Muscle of leg (tissue), 11 donors: Measurements from ENCODE around the gene PAFAH1B2. TPM values are rescaled to one million over a fixed set of nuclear protein-coding genes. Genes with fewer than 3 reads are reported as not detected.
A peak's percentile ranks its signal among the peaks of the same experiment; 100 is the strongest.

Experiments used
- DNase-seq: peaks from one replicate; pipeline ENCODE4 v3.0.0; 2013
- H3K27ac ChIP-seq: one replicate; pipeline ENCODE4 v1.5.1; 2013; ENCODE audit warnings: mild to moderate bottlenecking, low read length, control low read depth
- H3K27me3 ChIP-seq: one replicate; pipeline ENCODE4 v1.6.1; 2013; ENCODE audit warnings: low read length; ENCODE audit not compliant: control insufficient read depth, insufficient read depth
- H3K36me3 ChIP-seq: one replicate; pipeline ENCODE4 v1.6.1; 2013; ENCODE audit warnings: low read length; ENCODE audit not compliant: control insufficient read depth, insufficient read depth
- H3K4me1 ChIP-seq: one replicate; pipeline ENCODE4 v1.6.1; 2013; ENCODE audit warnings: low read length; ENCODE audit not compliant: control insufficient read depth, insufficient read depth
- H3K4me3 ChIP-seq: one replicate; pipeline ENCODE4 v1.5.1; 2013; ENCODE audit warnings: low read length, control low read depth
- H3K9me3 ChIP-seq: replicated peaks from 2 replicates; pipeline ENCODE4 v1.6.1; 2013; ENCODE audit warnings: low read depth, low read length; ENCODE audit not compliant: control insufficient read depth
- WGBS: methylation state at CpG from one replicate; pipeline ENCODE4 v1.1.5; 2013; ENCODE audit warnings: missing lambda C conversion rate; ENCODE audit not compliant: insufficient coverage; 5-methylcytosine and 5-hydroxymethylcytosine counted together
- polyA plus RNA-seq, 8 donors: library from polyadenylated mRNA; unstranded; fragments of 120-200 nt; gene quantifications; one replicate each; pipeline versions ENCODE4 v1.2.1 to v1.2.3, GENCODE V29; 2013; ENCODE audit warnings: inconsistent platforms in 1 of 8, low replicate concordance in 1 of 8; ENCODE audit not compliant: insufficient read length in 8 of 8, insufficient read depth in 1 of 8
- total RNA-seq: library from RNA; stranded (reverse); fragments of 120-200 nt; gene quantifications from one replicate; pipeline ENCODE4 v1.2.4, GENCODE V29; 2013

The PAFAH1B2 gene
- total and polyA plus RNA-seq, 9 donors, result 33.2 to 59.8 (median 49.6) TPM

GRCh38 chr11:117187799-117188481, 43.9 kb downstream of the PAFAH1B2 start:
- Histone ChIP-seq H3K4me1 (no peaks in the 10 kb centered on the region), H3K4me3 (no peak overlapping the region), H3K27me3 (no peaks in the 10 kb centered on the region), H3K27ac (no peak overlapping the region), H3K9me3 (no peaks in the 10 kb centered on the region), H3K36me3 (peaks cover 77% of the 10 kb centered on the region)
- 90% methylated on average over 12 of the region's 16 CpGs for WGBS
- peak; percentile 3 for DNase-seq

- Histone ChIP-seq H3K4me1 (no peaks in the 10 kb centered on the region), H3K36me3 (peaks cover 84% of the 10 kb centered on the region), H3K4me3 (no peak overlapping the region), H3K27me3 (no peaks in the 10 kb centered on the region), H3K27ac (no peak overlapping the region), H3K9me3 (no peaks in the 10 kb centered on the region)
- peak; percentile 21 for DNase-seq
- WGBS, result 80% methylated on average over 16 of the region's 20 CpGs
Observed at GRCh38 chr11:117188620-117189081, 44.6 kb downstream of the PAFAH1B2 start.

- Histone ChIP-seq H3K27ac (no peak overlapping the region), H3K27me3 (no peaks in the 10 kb centered on the region), H3K9me3 (no peaks in the 10 kb centered on the region), H3K4me3 (no peak overlapping the region), H3K4me1 (peaks cover 5% of the 10 kb centered on the region), H3K36me3 (peaks cover 83% of the 10 kb centered on the region)
- DNase-seq, result peak; percentile 72
- WGBS, result 94% methylated on average over 17 of the region's 22 CpGs
Observed at GRCh38 chr11:117189191-117189940, 45.3 kb downstream of the PAFAH1B2 start.

- 74% methylated on average over 7 of the region's 8 CpGs for WGBS
- Histone ChIP-seq H3K27me3 (no peaks in the 10 kb centered on the region), H3K9me3 (no peaks in the 10 kb centered on the region), H3K4me3 (no peak overlapping the region), H3K36me3 (peaks cover 82% of the 10 kb centered on the region), H3K27ac (no peak overlapping the region), H3K4me1 (peaks cover 5% of the 10 kb centered on the region)
- no peak for DNase-seq
Observed at GRCh38 chr11:117189941-117190544, 46.0 kb downstream of the PAFAH1B2 start.

GRCh38 chr11:117191680-117192400, 47.8 kb downstream of the PAFAH1B2 start:
- DNase-seq, result no peak
- no peak overlapping the region for H3K27ac ChIP-seq
- H3K36me3 ChIP-seq, result peaks cover 86% of the 10 kb centered on the region
- H3K4me1 ChIP-seq, result peaks cover 5% of the 10 kb centered on the region
- WGBS, result 93% methylated on average over 18 of the region's 26 CpGs
- no peaks in the 10 kb centered on the region for H3K9me3 ChIP-seq
- H3K4me3 ChIP-seq, result no peak overlapping the region
- H3K27me3 ChIP-seq, result no peaks in the 10 kb centered on the region

- H3K27ac ChIP-seq, result no peak overlapping the region
- H3K36me3 ChIP-seq, result peaks cover 85% of the 10 kb centered on the region
- H3K27me3 ChIP-seq, result no peaks in the 10 kb centered on the region
- peaks cover 5% of the 10 kb centered on the region for H3K4me1 ChIP-seq
- H3K9me3 ChIP-seq, result no peaks in the 10 kb centered on the region
- no peak for DNase-seq
- no peak overlapping the region for H3K4me3 ChIP-seq
- 89% methylated on average over 7 of the region's 17 CpGs for WGBS
Observed at GRCh38 chr11:117192401-117192875, 48.4 kb downstream of the PAFAH1B2 start.

GRCh38 chr11:117193130-117194020, 49.3 kb downstream of the PAFAH1B2 start:
- DNase-seq, result no peak
- WGBS, result 94% methylated on average over 10 of the region's 15 CpGs
- no peak overlapping the region for H3K4me3 ChIP-seq
- peaks cover 13% of the 10 kb centered on the region for H3K4me1 ChIP-seq
- no peaks in the 10 kb centered on the region for H3K9me3 ChIP-seq
- H3K36me3 ChIP-seq, result peaks cover 77% of the 10 kb centered on the region
- H3K27ac ChIP-seq, result no peak overlapping the region
- no peaks in the 10 kb centered on the region for H3K27me3 ChIP-seq

- WGBS, result 71% methylated on average over 5 of the region's 5 CpGs
- peaks cover 69% of the 10 kb centered on the region for H3K36me3 ChIP-seq
- no peaks in the 10 kb centered on the region for H3K9me3 ChIP-seq
- peaks cover 22% of the 10 kb centered on the region for H3K4me1 ChIP-seq
- H3K27me3 ChIP-seq, result no peaks in the 10 kb centered on the region
- no peak overlapping the region for H3K4me3 ChIP-seq
- DNase-seq, result no peak
- no peak overlapping the region for H3K27ac ChIP-seq
Observed at GRCh38 chr11:117194267-117194666, 50.2 kb downstream of the PAFAH1B2 start.

GRCh38 chr11:117195258-117195657, 51.2 kb downstream of the PAFAH1B2 start:
- Histone ChIP-seq H3K4me1 (peaks cover 32% of the 10 kb centered on the region), H3K27me3 (no peaks in the 10 kb centered on the region), H3K4me3 (no peak overlapping the region), H3K36me3 (peaks cover 59% of the 10 kb centered on the region), H3K9me3 (no peaks in the 10 kb centered on the region), H3K27ac (no peak overlapping the region)
- no peak for DNase-seq
- WGBS, result 89% methylated on average over 4 of the region's 4 CpGs
